ENCODE measurements around the gene COL5A1.

The COL5A1 gene

GRCh38 chr9:134886413-134886913, 244.9 kb downstream of the COL5A1 start:
- DNase-seq = no peak

- DNase-seq = no peak
These were observed 245.6 kb downstream of the COL5A1 start for GRCh38 chr9:134887219-134887618.

GRCh38 chr9:134887686-134888602, 246.3 kb downstream of the COL5A1 start:
- no peak for DNase-seq

- no peak for DNase-seq
These were observed 247.1 kb downstream of the COL5A1 start for GRCh38 chr9:134888603-134889190.

- DNase-seq = no peak
These were observed 248.0 kb downstream of the COL5A1 start for GRCh38 chr9:134889386-134890154.

GRCh38 chr9:134890155-134890495, 248.5 kb downstream of the COL5A1 start:
- no peak for DNase-seq

- no peak for DNase-seq
These were observed 249.4 kb downstream of the COL5A1 start for GRCh38 chr9:134891053-134891452.

GRCh38 chr9:134891713-134892112, 250.1 kb downstream of the COL5A1 start:
- no peak for DNase-seq

- DNase-seq = no peak
These were observed 250.6 kb downstream of the COL5A1 start for GRCh38 chr9:134892221-134892620.

- no peak for DNase-seq
These were observed 251.3 kb downstream of the COL5A1 start for GRCh38 chr9:134892820-134893420.
